GM19351 (cell line): ENCODE results near the gene GAK.

Source experiments
- ATAC-seq: cut with Tn5 transposase; IDR thresholded peaks from one replicate; pipeline ENCODE4 v1.9.1; 2021; ENCODE audit warnings: mild to moderate bottlenecking, moderate library complexity; ENCODE audit not compliant: unreplicated experiment

GAK gene

GRCh38 chr4:855880-856224 is 76.3 kb downstream of the GAK start:
- no peak for ATAC-seq

- ATAC-seq = no peak
Observed at GRCh38 chr4:854356-854755, 77.8 kb downstream of the GAK start.

- ATAC-seq = no peak
Observed at GRCh38 chr4:853416-853781, 78.7 kb downstream of the GAK start.

- ATAC-seq = no peak
Observed at GRCh38 chr4:851701-852430, 80.2 kb downstream of the GAK start.

- ATAC-seq = no peak
Observed at GRCh38 chr4:850323-850945, 81.7 kb downstream of the GAK start.

- no peak for ATAC-seq
Observed at GRCh38 chr4:849478-850175, 82.5 kb downstream of the GAK start.

GRCh38 chr4:848803-849477 is 83.2 kb downstream of the GAK start:
- ATAC-seq = no peak

- no peak for ATAC-seq
Observed at GRCh38 chr4:848307-848691, 83.8 kb downstream of the GAK start.

GRCh38 chr4:845836-846251 is 86.3 kb downstream of the GAK start:
- no peak for ATAC-seq

- ATAC-seq = no peak
Observed at GRCh38 chr4:845233-845835, 86.8 kb downstream of the GAK start.

GRCh38 chr4:844752-845232 is 87.3 kb downstream of the GAK start:
- no peak for ATAC-seq

GRCh38 chr4:839675-840443 is 92.3 kb downstream of the GAK start:
- no peak for ATAC-seq

GRCh38 chr4:837772-838171 is 94.3 kb downstream of the GAK start:
- ATAC-seq = no peak

- ATAC-seq = no peak
Observed at GRCh38 chr4:836750-837301, 95.3 kb downstream of the GAK start.

GRCh38 chr4:836003-836511 is 96.1 kb downstream of the GAK start:
- ATAC-seq = no peak

GRCh38 chr4:835148-836002 is 96.7 kb downstream of the GAK start:
- ATAC-seq = no peak

- no peak for ATAC-seq
Observed at GRCh38 chr4:834368-835147, 97.6 kb downstream of the GAK start.

- ATAC-seq = no peak
Observed at GRCh38 chr4:833731-834367, 98.3 kb downstream of the GAK start.
